DMS 273 (cell line): ENCODE data around the gene TECPR1.

Experiments used
- DNase-seq: peaks from one replicate; lab custom pipeline; 2025; ENCODE audit not compliant: unreplicated experiment; lab: John Stamatoyannopoulos, UW

The TECPR1 gene

GRCh38 chr7:98213888-98214810 is 37.9 kb downstream of the TECPR1 start:
- DNase-seq: no peak

GRCh38 chr7:98213296-98213887 is 38.6 kb downstream of the TECPR1 start:
- no peak for DNase-seq

DNA sequence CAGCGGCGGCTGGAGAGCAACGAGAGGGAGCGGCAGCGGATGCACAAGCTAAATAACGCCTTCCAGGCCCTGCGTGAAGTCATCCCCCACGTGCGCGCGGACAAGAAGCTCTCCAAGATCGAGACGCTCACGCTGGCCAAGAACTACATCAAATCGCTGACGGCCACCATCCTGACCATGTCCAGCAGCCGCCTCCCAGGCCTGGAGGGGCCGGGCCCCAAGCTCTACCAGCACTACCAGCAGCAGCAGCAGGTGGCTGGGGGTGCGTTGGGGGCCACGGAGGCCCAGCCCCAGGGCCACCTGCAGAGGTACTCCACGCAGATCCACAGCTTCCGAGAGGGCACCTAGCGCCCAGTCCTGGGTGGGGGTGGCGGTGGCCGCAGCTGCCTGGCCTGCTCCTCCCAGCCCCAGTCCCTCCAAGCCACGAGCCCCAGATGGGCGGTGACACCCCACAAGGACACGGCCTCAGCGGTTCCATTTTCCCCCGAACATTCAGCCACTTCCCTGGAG is 39.4 kb downstream of the TECPR1 start:
- DNase-seq: peak; percentile 54

GRCh38 chr7:98211676-98212531 is 40.1 kb downstream of the TECPR1 start:
- peak; percentile 48 for DNase-seq

DNA sequence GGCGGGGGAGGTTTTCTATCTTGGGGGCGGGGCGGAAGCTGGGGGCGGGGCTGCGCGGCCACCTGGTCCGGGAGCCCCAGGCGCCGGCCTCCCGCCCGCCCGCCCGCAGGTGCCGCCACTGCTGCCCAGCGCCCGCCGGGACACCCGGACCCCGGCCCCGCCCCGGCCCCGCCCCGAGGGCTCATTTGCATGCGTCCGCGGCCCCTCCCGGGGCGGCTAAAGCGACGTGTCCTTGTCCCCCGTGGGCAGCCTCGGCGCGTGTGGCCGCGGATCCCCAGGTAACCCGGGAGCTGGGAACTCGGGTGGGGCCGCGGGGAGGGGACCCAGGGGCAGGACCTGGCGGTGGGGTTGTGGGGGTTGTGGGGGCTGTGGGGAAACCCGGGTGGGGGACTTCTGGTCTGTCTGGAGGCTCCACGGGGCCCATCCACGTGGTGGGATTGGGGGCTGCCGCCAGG is 40.8 kb downstream of the TECPR1 start, which contains the start of gene BHLHA15:
TSS of gene BHLHA15 (plus strand) at position 219 of the 455 bp plus-strand sequence. CDS start 871 bp downstream, outside the sequence.
- DNase-seq: peak; percentile 77

DNA sequence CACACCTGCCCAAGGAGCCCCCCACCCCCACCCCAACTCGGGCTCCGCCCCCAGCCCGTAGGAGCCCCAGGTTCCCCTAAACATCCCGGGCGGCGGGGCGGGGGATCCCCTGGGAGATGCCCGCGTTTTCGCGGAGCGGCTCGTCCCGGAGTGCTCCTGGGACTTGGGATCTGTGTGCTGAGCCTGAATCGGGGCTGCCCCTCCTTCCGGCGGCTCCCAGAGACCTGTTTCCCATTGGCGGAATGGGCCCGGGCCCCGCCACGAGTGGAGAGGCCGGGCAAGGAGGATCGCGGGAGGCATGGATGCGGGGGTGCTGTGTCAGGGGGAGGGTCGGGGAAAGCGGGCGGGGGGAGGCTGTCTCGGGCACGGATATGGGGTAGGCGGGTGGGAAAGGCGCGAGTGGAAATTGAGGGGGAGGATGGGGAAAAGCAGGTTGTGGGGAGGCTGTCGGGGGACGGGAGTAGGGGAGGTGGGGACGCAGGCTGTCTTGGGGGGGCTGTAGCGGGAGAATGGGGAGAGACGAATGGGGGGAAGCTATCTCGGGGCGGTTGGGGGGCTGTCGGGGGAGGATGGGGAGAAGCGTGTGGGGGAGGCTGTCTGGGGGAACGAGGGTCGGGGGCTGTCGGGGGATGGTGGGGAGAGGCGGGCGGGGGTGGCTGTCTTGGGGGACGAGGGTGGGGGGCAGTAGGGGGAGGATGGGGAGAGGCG is 41.4 kb downstream of the TECPR1 start:
- peak; percentile 72 for DNase-seq

DNA sequence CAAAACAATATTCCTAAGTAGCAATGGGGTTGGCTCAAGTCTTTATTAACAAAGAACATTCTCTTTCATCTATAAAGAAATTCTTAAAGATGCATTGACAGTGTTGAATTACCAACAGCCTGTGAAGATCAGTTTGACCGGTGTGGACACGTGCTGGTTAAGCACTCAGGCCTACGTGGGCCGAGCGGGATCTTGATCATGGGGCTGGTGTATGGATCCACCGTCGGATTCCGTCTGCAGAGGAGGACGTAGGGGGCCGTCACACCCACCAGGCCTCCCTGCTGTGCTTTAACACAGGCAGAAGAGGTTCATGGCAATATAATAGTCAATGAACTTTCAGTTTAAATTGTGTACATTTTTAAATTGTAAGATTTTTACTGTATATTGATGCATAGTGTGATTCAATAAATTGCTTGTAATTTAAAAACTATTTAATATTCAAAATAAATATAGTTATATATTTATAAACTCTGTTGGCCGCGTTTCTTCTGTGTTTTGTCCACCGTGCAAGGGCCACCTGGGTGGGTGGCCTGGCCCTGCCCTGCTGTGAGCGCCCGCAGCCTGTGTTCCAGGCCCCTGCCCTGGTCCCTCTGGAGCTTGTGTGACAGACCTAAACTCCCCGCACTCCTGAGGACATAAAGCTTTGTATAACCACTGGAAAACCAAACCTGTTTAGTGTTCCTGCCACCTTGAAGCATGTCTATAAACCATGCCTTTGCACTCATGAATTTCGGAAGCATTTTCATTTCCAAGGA is 42.7 kb downstream of the TECPR1 start:
- DNase-seq: no peak

DNA sequence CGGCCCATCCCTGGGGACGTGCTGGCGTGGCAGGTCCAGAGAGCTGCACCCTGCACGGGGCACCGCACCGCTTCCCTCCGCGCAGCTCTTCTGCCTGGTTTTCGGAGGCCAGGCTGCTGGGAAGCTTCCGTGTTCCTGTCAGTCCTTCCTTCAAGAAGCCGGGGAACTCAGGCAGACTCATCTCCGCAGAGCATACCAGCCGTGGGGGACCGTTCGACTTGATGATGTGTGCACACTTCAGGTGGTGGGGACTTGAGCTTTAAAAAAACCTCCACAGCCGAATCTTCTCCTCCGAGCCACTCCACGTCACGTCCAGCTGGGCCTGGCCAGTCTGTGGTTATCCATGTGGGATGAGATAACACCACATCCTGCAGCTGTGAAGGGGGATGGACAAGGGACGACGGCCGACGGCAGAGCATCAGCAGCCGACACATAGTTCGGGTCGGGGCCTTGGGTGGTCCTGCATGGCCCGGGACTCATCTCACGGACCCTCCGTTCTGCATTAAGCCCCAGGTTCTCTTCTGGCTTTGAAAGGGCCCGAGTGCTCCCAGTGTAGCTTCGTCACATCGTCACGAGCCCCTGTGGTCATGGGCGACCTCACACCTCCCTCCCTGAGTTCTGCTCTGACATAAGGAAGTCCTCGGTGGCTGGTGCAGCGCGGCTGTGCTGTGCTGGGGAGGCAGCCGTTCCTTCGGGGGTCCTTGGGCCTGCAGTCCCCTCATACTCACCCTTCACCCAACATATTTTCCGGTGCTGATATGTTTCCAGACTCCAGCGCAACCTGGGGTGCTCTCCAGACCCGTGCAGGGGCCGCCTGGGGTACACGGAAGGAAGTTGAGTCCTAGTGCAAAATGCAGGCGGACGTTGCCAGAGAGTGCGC is 45.3 kb downstream of the TECPR1 start:
- no peak for DNase-seq

- no peak for DNase-seq
These were observed 46.7 kb downstream of the TECPR1 start for GRCh38 chr7:98205162-98205845.

DNA sequence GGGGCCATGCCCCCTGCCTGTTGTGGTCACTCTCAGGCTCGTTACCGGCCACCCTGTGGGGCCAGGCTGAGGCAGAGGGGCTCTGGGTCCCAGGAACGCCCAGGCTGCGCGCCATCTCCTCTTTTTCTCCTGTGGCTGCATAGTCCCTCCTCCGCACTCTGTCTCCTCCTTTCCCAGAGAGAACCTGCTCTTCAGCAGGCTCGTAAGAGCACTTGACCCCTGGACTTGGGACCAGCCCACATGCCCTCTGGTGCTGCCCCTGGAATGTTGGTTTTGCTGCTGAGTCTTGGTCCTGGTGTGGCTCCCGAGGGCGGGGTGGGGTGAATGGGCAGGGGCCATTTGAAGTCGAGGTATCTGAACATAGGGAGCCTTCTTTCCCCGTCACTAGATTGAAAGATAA is 47.4 kb downstream of the TECPR1 start:
- DNase-seq: no peak

DNA sequence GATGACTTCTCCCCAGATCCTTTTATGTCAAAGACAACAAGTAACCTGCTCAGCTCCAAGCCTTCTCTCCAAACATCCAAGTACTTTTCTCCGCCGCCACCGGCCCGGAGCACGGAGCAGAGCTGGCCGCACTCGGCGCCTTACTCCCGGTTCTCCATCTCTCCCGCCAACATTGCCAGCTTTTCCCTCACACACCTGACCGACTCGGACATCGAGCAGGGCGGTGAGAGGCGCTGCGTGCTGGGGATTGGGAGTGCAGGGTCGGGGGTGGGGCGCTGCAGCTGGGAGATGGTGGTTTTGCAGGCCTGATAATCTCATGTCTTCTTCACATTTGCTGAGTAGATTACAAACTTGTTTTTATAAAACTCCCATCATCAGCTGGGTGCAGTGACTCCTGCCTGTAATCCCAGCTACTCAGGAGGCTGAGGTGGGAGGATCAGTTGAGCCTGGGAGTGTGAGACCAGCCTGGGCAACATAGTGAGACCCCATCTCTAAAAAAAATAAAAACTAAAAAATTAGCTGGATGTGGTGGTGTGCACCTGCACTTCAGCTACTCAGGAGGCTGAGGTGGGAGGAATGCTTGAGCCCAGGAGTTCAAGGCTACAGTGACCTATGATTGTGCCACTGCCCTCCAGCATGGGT is 47.9 kb downstream of the TECPR1 start:
- no peak for DNase-seq

DNA sequence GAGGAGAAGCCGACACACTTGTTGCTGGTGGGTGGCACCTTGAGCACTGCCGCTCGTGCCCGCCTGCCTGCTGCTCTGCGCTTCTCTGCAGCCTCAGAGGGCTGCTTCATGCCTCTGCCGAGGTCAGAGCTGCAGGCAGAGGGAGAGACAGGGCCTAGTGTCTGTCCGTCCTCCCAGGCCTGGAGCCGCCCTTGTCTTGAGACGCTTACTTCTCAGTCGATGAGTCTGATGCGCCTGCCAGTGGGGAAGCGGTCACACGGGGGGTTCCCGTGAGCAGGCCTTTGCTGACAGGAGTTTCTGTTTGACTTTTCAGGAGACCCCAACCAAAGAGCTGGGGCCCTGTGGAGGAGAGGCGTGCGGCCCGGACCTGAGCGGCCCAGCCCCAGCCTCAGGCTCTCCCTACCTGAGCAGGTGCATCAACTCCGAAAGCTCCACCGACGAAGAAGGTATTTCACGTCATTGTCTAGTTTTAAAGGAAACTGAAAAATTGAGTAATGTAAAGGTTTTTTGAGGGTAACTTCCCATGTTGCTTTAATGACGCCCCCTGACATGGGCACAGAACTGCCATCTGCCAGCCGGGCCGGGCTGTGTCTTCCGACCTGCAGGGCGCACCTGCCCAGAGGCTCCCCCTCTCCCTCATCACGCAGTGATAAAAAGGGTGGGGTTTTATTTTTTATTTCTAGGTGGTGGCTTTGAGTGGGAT is 48.6 kb downstream of the TECPR1 start:
- no peak for DNase-seq

- DNase-seq: no peak
These were observed 49.5 kb downstream of the TECPR1 start for GRCh38 chr7:98202367-98203195.

GRCh38 chr7:98200364-98200763 is 51.7 kb downstream of the TECPR1 start:
- DNase-seq: no peak

DNA sequence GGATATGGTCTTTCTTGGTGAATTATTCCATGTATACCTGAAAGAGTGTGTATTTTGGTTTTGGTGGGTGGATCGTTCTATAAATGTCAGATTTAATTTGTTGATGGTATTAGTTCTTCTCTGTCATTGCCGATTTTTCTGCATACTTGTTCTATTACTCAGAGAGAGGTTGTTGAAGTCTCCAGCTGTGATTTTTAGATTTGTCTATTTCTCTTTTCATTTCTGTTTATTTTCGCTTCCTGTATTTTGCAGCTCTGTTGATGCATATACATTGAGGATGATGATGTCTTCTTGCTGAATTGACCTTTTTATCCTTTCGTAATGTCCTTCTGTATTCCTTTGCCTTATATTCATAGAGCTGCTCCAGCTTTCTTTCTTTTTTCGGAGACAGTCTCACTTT is 52.9 kb downstream of the TECPR1 start:
- no peak for DNase-seq
